Measurements from ENCODE around the gene TPK1. TPM values are rescaled to one million over a fixed set of nuclear protein-coding genes. Genes with fewer than 3 reads are reported as not detected.

TPK1 gene
- polyA plus RNA-seq, 1 donor from 2014 or later = 3.5 TPM

DNA sequence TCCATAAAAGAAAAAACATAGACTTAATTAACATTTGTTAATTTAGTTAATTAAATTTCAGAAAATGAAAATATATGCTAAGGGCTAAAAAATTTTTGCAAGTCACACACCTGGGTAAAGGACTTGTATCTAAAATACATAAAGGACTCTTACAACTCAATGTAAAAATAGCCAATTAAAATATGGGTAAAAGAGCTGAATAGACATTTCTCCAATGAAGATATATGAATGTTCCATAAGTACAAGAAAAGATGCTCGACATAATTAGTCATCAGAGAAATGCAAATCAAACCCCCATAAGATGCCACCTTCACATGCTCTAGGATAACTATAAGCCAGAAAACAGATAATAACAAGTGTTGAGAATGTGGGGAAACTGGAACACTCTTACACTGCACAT is 288.0 kb downstream of the TPK1 start (continued):
- TF ChIP-seq, protein P1, sequence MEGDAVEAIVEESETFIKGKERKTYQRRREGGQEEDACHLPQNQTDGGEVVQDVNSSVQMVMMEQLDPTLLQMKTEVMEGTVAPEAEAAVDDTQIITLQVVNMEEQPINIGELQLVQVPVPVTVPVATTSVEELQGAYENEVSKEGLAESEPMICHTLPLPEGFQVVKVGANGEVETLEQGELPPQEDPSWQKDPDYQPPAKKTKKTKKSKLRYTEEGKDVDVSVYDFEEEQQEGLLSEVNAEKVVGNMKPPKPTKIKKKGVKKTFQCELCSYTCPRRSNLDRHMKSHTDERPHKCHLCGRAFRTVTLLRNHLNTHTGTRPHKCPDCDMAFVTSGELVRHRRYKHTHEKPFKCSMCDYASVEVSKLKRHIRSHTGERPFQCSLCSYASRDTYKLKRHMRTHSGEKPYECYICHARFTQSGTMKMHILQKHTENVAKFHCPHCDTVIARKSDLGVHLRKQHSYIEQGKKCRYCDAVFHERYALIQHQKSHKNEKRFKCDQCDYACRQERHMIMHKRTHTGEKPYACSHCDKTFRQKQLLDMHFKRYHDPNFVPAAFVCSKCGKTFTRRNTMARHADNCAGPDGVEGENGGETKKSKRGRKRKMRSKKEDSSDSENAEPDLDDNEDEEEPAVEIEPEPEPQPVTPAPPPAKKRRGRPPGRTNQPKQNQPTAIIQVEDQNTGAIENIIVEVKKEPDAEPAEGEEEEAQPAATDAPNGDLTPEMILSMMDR (IDR thresholded peaks at IDR 0.05; ENCODE audit: poor library complexity, severe bottlenecking) = no peak

DNA sequence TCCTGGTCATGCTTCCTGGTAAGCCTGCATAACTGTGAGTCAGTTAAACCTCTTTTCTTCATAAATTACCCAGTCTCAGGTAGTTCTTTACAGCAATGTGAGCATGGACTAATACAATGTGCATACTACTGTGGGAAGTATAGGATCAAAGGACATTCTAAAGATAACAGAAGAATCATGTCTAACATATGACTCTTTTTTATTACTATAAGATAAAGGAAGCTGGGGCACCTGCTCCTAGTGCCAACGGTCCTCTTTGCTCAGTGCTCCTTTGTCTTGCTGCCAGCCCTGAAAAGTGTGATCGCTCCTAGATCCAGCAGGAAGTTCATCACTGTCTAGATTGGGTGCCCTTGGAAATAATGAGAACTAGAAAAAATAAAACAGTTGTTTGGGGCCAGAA is 289.1 kb downstream of the TPK1 start:
- H3K4me3 ChIP-seq (ENCODE audit: low read length) = no peak overlapping the region
- H3F3A ChIP-seq (ENCODE audit: insufficient read depth, low read length, poor library complexity, severe bottlenecking) = no peaks in the 10 kb centered on the region
- no peak overlapping the region for H3K9ac ChIP-seq (ENCODE audit: low read length)
- no peak overlapping the region for H3K4me2 ChIP-seq (ENCODE audit: low read length)
- H3K27me3 ChIP-seq (ENCODE audit: insufficient read depth, low read depth, low read length) = no peaks in the 10 kb centered on the region
- H3K27ac ChIP-seq (ENCODE audit: low read length) = no peak overlapping the region
- no peaks in the 10 kb centered on the region for H3K9me3 ChIP-seq (ENCODE audit: low read length)
- no peaks in the 10 kb centered on the region for H3K9me2 ChIP-seq (ENCODE audit: insufficient read depth, low read length)
- H3K36me3 ChIP-seq (ENCODE audit: insufficient read depth, low read length) = no peaks in the 10 kb centered on the region
- no peak overlapping the region for H2AFZ ChIP-seq (ENCODE audit: low read depth, low read length)
- no peaks in the 10 kb centered on the region for H3K79me2 ChIP-seq (replicated peaks; ENCODE audit: insufficient read depth, low read length)
- H4K20me1 ChIP-seq (ENCODE audit: insufficient read depth) = no peaks in the 10 kb centered on the region
- no peak for TF ChIP-seq POLR2AphosphoS5 (IDR thresholded peaks at IDR 0.05)

DNA sequence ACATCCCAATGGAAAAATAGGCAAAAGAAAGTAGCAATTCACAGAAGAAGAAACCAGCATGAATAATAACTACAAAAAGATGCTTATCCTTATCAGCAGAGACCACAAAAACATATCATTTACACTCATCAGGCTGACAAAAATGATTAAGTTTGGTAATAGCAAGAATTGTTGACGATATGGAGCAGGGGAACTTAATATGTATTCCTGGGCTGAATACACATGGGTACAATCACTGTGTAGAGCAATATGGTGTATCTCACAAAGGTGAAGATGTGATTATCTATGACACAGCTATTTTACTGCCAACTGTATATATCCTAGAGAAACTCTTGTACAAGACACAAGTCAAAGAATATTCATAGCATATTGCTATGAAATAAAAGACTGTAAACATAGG is 290.5 kb downstream of the TPK1 start:
- no peaks in the 10 kb centered on the region for H3K36me3 ChIP-seq (ENCODE audit: insufficient read depth, low read length)
- H3K27me3 ChIP-seq (ENCODE audit: insufficient read depth, low read depth, low read length) = no peaks in the 10 kb centered on the region
- no peaks in the 10 kb centered on the region for H3K9me3 ChIP-seq (ENCODE audit: low read length)
- H3K4me2 ChIP-seq (ENCODE audit: low read length) = no peak overlapping the region
- H3K27ac ChIP-seq (ENCODE audit: low read length) = no peak overlapping the region
- H3K4me3 ChIP-seq (ENCODE audit: low read length) = no peak overlapping the region
- no peaks in the 10 kb centered on the region for H3K9me2 ChIP-seq (ENCODE audit: insufficient read depth, low read length)
- no peaks in the 10 kb centered on the region for H3F3A ChIP-seq (ENCODE audit: insufficient read depth, low read length, poor library complexity, severe bottlenecking)
- H3K79me2 ChIP-seq (replicated peaks; ENCODE audit: insufficient read depth, low read length) = no peaks in the 10 kb centered on the region
- H2AFZ ChIP-seq (ENCODE audit: low read depth, low read length) = no peak overlapping the region
- TF ChIP-seq, protein P2, sequence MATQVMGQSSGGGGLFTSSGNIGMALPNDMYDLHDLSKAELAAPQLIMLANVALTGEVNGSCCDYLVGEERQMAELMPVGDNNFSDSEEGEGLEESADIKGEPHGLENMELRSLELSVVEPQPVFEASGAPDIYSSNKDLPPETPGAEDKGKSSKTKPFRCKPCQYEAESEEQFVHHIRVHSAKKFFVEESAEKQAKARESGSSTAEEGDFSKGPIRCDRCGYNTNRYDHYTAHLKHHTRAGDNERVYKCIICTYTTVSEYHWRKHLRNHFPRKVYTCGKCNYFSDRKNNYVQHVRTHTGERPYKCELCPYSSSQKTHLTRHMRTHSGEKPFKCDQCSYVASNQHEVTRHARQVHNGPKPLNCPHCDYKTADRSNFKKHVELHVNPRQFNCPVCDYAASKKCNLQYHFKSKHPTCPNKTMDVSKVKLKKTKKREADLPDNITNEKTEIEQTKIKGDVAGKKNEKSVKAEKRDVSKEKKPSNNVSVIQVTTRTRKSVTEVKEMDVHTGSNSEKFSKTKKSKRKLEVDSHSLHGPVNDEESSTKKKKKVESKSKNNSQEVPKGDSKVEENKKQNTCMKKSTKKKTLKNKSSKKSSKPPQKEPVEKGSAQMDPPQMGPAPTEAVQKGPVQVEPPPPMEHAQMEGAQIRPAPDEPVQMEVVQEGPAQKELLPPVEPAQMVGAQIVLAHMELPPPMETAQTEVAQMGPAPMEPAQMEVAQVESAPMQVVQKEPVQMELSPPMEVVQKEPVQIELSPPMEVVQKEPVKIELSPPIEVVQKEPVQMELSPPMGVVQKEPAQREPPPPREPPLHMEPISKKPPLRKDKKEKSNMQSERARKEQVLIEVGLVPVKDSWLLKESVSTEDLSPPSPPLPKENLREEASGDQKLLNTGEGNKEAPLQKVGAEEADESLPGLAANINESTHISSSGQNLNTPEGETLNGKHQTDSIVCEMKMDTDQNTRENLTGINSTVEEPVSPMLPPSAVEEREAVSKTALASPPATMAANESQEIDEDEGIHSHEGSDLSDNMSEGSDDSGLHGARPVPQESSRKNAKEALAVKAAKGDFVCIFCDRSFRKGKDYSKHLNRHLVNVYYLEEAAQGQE (IDR thresholded peaks at IDR 0.05; ENCODE audit: borderline replicate concordance) = no peak
- no peak for TF ChIP-seq SMC3 (conservative IDR thresholded peaks at IDR 0.05; ENCODE audit: poor library complexity)
- no peak for TF ChIP-seq EP300 (conservative IDR thresholded peaks at IDR 0.05; ENCODE audit: poor library complexity, severe bottlenecking)
- no peak for TF ChIP-seq EZH2 (IDR thresholded peaks at IDR 0.05; ENCODE audit: borderline replicate concordance, insufficient read depth, low read length, poor library complexity, severe bottlenecking)
- TF ChIP-seq POLR2AphosphoS5 (IDR thresholded peaks at IDR 0.05) = no peak
- TF ChIP-seq, protein P1 (IDR thresholded peaks at IDR 0.05; ENCODE audit: poor library complexity, severe bottlenecking) = no peak
- TF ChIP-seq TAF1 (IDR thresholded peaks at IDR 0.05; ENCODE audit: low read depth) = no peak
- TF ChIP-seq MXI1 (conservative IDR thresholded peaks at IDR 0.05; ENCODE audit: poor library complexity, severe bottlenecking) = no peak
- no peak for TF ChIP-seq RAD21 (conservative IDR thresholded peaks at IDR 0.05)
- H3K9ac ChIP-seq (ENCODE audit: low read length) = no peak overlapping the region
- H4K20me1 ChIP-seq (ENCODE audit: insufficient read depth) = no peaks in the 10 kb centered on the region
